ENCODE measurements around the gene HACD2.

The HACD2 gene

GRCh38 chr3:123590685-123591450 is 6.0 kb upstream of the HACD2 start:
- peaks cover 46% of the 10 kb centered on the region for H3K9me3 ChIP-seq (ENCODE audit: control insufficient read depth, insufficient read depth, low read depth, low read length)
- H3K27ac ChIP-seq (ENCODE audit: low read depth, low read length), result no peak overlapping the region
- H3K27me3 ChIP-seq (ENCODE audit: control insufficient read depth, insufficient read depth, low read length), result no peaks in the 10 kb centered on the region
- H3K4me3 ChIP-seq (ENCODE audit: low read depth, low read length), result no peak overlapping the region
- no peaks in the 10 kb centered on the region; the same call in none of the 2 replicates for H3K4me1 ChIP-seq (ENCODE audit: control insufficient read depth, insufficient read depth, low read length)
- peaks cover 7% of the 10 kb centered on the region; the same call in 1 of the 2 replicates for H3K36me3 ChIP-seq (ENCODE audit: control insufficient read depth, insufficient read depth, low read length)
- H3K9ac ChIP-seq (ENCODE audit: low read length), result no peak overlapping the region

GRCh38 chr3:123587401-123587800 is 2.5 kb upstream of the HACD2 start:
- Histone ChIP-seq H3K9me3 (ENCODE audit: control insufficient read depth, insufficient read depth, low read depth, low read length) (peaks cover 46% of the 10 kb centered on the region), H3K4me3 (ENCODE audit: low read depth, low read length) (no peak overlapping the region), H3K27ac (ENCODE audit: low read depth, low read length) (no peak overlapping the region)

GRCh38 chr3:123586968-123587367 is 2.1 kb upstream of the HACD2 start:
- Histone ChIP-seq H3K36me3 (ENCODE audit: control insufficient read depth, insufficient read depth, low read length) (peaks cover 7% of the 10 kb centered on the region; the same call in 1 of the 2 replicates), H3K27ac (ENCODE audit: low read depth, low read length) (no peak overlapping the region), H3K4me3 (ENCODE audit: low read depth, low read length) (peak overlapping the region; percentile 75; the same call in 1 of the 2 replicates), H3K9me3 (ENCODE audit: control insufficient read depth, insufficient read depth, low read depth, low read length) (peaks cover 45% of the 10 kb centered on the region), H3K4me1 (ENCODE audit: control insufficient read depth, insufficient read depth, low read length) (no peaks in the 10 kb centered on the region; the same call in none of the 2 replicates), H3K27me3 (ENCODE audit: control insufficient read depth, insufficient read depth, low read length) (no peaks in the 10 kb centered on the region), H3K9ac (ENCODE audit: low read length) (no peak overlapping the region)

More at GRCh38 chr3:123587401-123587800, 2.5 kb upstream of the HACD2 start:
- Histone ChIP-seq H3K36me3 (ENCODE audit: control insufficient read depth, insufficient read depth, low read length) (peaks cover 7% of the 10 kb centered on the region; the same call in 1 of the 2 replicates), H3K27me3 (ENCODE audit: control insufficient read depth, insufficient read depth, low read length) (no peaks in the 10 kb centered on the region), H3K4me1 (ENCODE audit: control insufficient read depth, insufficient read depth, low read length) (no peaks in the 10 kb centered on the region; the same call in none of the 2 replicates), H3K9ac (ENCODE audit: low read length) (no peak overlapping the region)

- Histone ChIP-seq H3K4me1 (ENCODE audit: control insufficient read depth, insufficient read depth, low read length) (no peaks in the 10 kb centered on the region; the same call in none of the 2 replicates), H3K27ac (ENCODE audit: low read depth, low read length) (no peak overlapping the region), H3K4me3 (ENCODE audit: low read depth, low read length) (peak overlapping the region; percentile 75), H3K36me3 (ENCODE audit: control insufficient read depth, insufficient read depth, low read length) (0 out of 2 replicates have a peak, but pooled peaks cover 3% of the 10 kb centered on the region), H3K9me3 (ENCODE audit: control insufficient read depth, insufficient read depth, low read depth, low read length) (peaks cover 37% of the 10 kb centered on the region), H3K27me3 (ENCODE audit: control insufficient read depth, insufficient read depth, low read length) (no peaks in the 10 kb centered on the region), H3K9ac (ENCODE audit: low read length) (peak overlapping the region; percentile 87)
These were observed 1.3 kb upstream of the HACD2 start for GRCh38 chr3:123586131-123586530.

GRCh38 chr3:123584284-123584987 is 417 bp downstream of the HACD2 start:
- Histone ChIP-seq H3K4me1 (ENCODE audit: control insufficient read depth, insufficient read depth, low read length) (no peaks in the 10 kb centered on the region; the same call in none of the 2 replicates), H3K27me3 (ENCODE audit: control insufficient read depth, insufficient read depth, low read length) (no peaks in the 10 kb centered on the region), H3K4me3 (ENCODE audit: low read depth, low read length) (peak overlapping the region; percentile 75), H3K27ac (ENCODE audit: low read depth, low read length) (peak overlapping the region; percentile 15; the same call in 1 of the 2 replicates), H3K36me3 (ENCODE audit: control insufficient read depth, insufficient read depth, low read length) (0 out of 2 replicates have a peak, but pooled peaks cover 2% of the 10 kb centered on the region), H3K9ac (ENCODE audit: low read length) (peak overlapping the region; percentile 62), H3K9me3 (ENCODE audit: control insufficient read depth, insufficient read depth, low read depth, low read length) (peaks cover 20% of the 10 kb centered on the region)

- Histone ChIP-seq H3K9ac (ENCODE audit: low read length) (no peak overlapping the region), H3K36me3 (ENCODE audit: control insufficient read depth, insufficient read depth, low read length) (peaks cover 6% of the 10 kb centered on the region), H3K27me3 (ENCODE audit: control insufficient read depth, insufficient read depth, low read length) (no peaks in the 10 kb centered on the region), H3K4me3 (ENCODE audit: low read depth, low read length) (peak overlapping the region; percentile 75), H3K27ac (ENCODE audit: low read depth, low read length) (no peak overlapping the region), H3K9me3 (ENCODE audit: control insufficient read depth, insufficient read depth, low read depth, low read length) (peaks cover 14% of the 10 kb centered on the region; the same call in 1 of the 2 replicates), H3K4me1 (ENCODE audit: control insufficient read depth, insufficient read depth, low read length) (no peaks in the 10 kb centered on the region; the same call in none of the 2 replicates)
These were observed 1.3 kb downstream of the HACD2 start for GRCh38 chr3:123583561-123583960.

GRCh38 chr3:123582315-123582714 is 2.5 kb downstream of the HACD2 start:
- no peak overlapping the region for H3K27ac ChIP-seq (ENCODE audit: low read depth, low read length)
- no peaks in the 10 kb centered on the region for H3K27me3 ChIP-seq (ENCODE audit: control insufficient read depth, insufficient read depth, low read length)
- peaks cover 4% of the 10 kb centered on the region; the same call in 1 of the 2 replicates for H3K9me3 ChIP-seq (ENCODE audit: control insufficient read depth, insufficient read depth, low read depth, low read length)
- H3K36me3 ChIP-seq (ENCODE audit: control insufficient read depth, insufficient read depth, low read length), result peaks cover 9% of the 10 kb centered on the region
- no peak overlapping the region for H3K9ac ChIP-seq (ENCODE audit: low read length)
- no peaks in the 10 kb centered on the region; the same call in none of the 2 replicates for H3K4me1 ChIP-seq (ENCODE audit: control insufficient read depth, insufficient read depth, low read length)
- no peak overlapping the region for H3K4me3 ChIP-seq (ENCODE audit: low read depth, low read length)

GRCh38 chr3:123576122-123576521 is 8.7 kb downstream of the HACD2 start:
- peaks cover 9% of the 10 kb centered on the region for H3K36me3 ChIP-seq (ENCODE audit: control insufficient read depth, insufficient read depth, low read length)
- H3K4me1 ChIP-seq (ENCODE audit: control insufficient read depth, insufficient read depth, low read length), result peaks cover 7% of the 10 kb centered on the region
- H3K4me3 ChIP-seq (ENCODE audit: low read depth, low read length), result no peak overlapping the region
- no peak overlapping the region for H3K9ac ChIP-seq (ENCODE audit: low read length)
- no peaks in the 10 kb centered on the region for H3K9me3 ChIP-seq (ENCODE audit: control insufficient read depth, insufficient read depth, low read depth, low read length)
- no peaks in the 10 kb centered on the region for H3K27me3 ChIP-seq (ENCODE audit: control insufficient read depth, insufficient read depth, low read length)
- no peak overlapping the region for H3K27ac ChIP-seq (ENCODE audit: low read depth, low read length)

GRCh38 chr3:123571973-123572365 is 12.9 kb downstream of the HACD2 start:
- no peaks in the 10 kb centered on the region for H3K9me3 ChIP-seq (ENCODE audit: control insufficient read depth, insufficient read depth, low read depth, low read length)
- no peak overlapping the region for H3K4me3 ChIP-seq (ENCODE audit: low read depth, low read length)
- H3K27me3 ChIP-seq (ENCODE audit: control insufficient read depth, insufficient read depth, low read length), result no peaks in the 10 kb centered on the region
- H3K36me3 ChIP-seq (ENCODE audit: control insufficient read depth, insufficient read depth, low read length), result no peaks in the 10 kb centered on the region
- peaks cover 10% of the 10 kb centered on the region for H3K4me1 ChIP-seq (ENCODE audit: control insufficient read depth, insufficient read depth, low read length)
- H3K9ac ChIP-seq (ENCODE audit: low read length), result no peak overlapping the region
- H3K27ac ChIP-seq (ENCODE audit: low read depth, low read length), result no peak overlapping the region

- Histone ChIP-seq H3K27me3 (ENCODE audit: control insufficient read depth, insufficient read depth, low read length) (no peaks in the 10 kb centered on the region), H3K27ac (ENCODE audit: low read depth, low read length) (no peak overlapping the region), H3K36me3 (ENCODE audit: control insufficient read depth, insufficient read depth, low read length) (no peaks in the 10 kb centered on the region), H3K4me3 (ENCODE audit: low read depth, low read length) (no peak overlapping the region), H3K9ac (ENCODE audit: low read length) (no peak overlapping the region), H3K9me3 (ENCODE audit: control insufficient read depth, insufficient read depth, low read depth, low read length) (no peaks in the 10 kb centered on the region), H3K4me1 (ENCODE audit: control insufficient read depth, insufficient read depth, low read length) (peaks cover 10% of the 10 kb centered on the region)
These were observed 13.4 kb downstream of the HACD2 start for GRCh38 chr3:123571264-123571972.
